HepG2 (cell line): Measurements from ENCODE around the gene PRKAB1. TPM values are rescaled to one million over a fixed set of nuclear protein-coding genes. Genes with fewer than 3 reads are reported as not detected.

Experiments
- ATAC-seq: fragments of 200-7000 bp; cut with Tn5 transposase; 3 replicates; pipeline ENCODE4 v1.9.1; 2020; ENCODE audit warnings: mild to moderate bottlenecking, moderate library complexity
- BruUV-seq: library from RNA; stranded (reverse); fragments of 400-500 nt; replicated peaks from 2 replicates; lab custom pipeline; 2021; lab: Mats Ljungman, UMichigan
- CTCF ChIA-PET: fragments of 300-600 bp; formaldehyde crosslinking; extraction: SDS; loops from one replicate; lab custom pipeline; 2021; ENCODE audit warnings: low total read pairs, inconsistent platforms, low intra/inter-chr PET ratio; lab: Yijun Ruan, JAX
- POLR2A ChIA-PET: fragments of 350-600 bp; sonication (Branson Sonifier 250); formaldehyde crosslinking; loops from one replicate; lab custom pipeline; 2020; ENCODE audit warnings: antibody characterized with exemption, inconsistent platforms; lab: Yijun Ruan, JAX
- DNase-seq: peaks from one replicate; pipeline ENCODE4 v3.0.0-alpha.2; 2015; ENCODE audit warnings: low spot score
- FAIRE-seq: peaks from 3 replicates; lab custom pipeline; 2011; peaks lifted over from hg19 to GRCh38; lab: Jason Lieb, UNC
- H2AFZ ChIP-seq: one replicate; pipeline ENCODE4 v1.6.1; 2011; ENCODE audit warnings: low read length, inconsistent platforms
- H3K27ac ChIP-seq: fragments of 300-600 bp; 3 replicates; pipeline ENCODE4 v1.8.0; 2011; ENCODE audit warnings: mixed run types, mild to moderate bottlenecking, mixed read lengths, low read length, inconsistent platforms; ENCODE audit not compliant: insufficient read depth; ENCODE audit errors: extremely low read length
- H3K27me3 ChIP-seq, 2 experiments: fragments of 200-600 bp in 1 of 2; 2 replicates in 1 of 2; 3 replicates in 1 of 2; pipeline versions ENCODE4 v1.6.0 to v1.8.0; 2011; ENCODE audit warnings: low read length in 2 of 2, mild to moderate bottlenecking in 2 of 2, moderate library complexity in 2 of 2, inconsistent platforms in 1 of 2; ENCODE audit not compliant: insufficient read depth in 2 of 2, control insufficient read depth in 1 of 2
- H3K36me3 ChIP-seq, 2 experiments: fragments of 200-600 bp in 1 of 2; replicated peaks in 1 of 2; 2 replicates in 1 of 2; 3 replicates in 1 of 2; pipeline versions ENCODE4 v1.5.1 to v1.8.0; 2011; ENCODE audit warnings: low read length in 2 of 2, inconsistent platforms in 1 of 2; ENCODE audit not compliant: insufficient read depth in 2 of 2, control insufficient read depth in 1 of 2
- H3K4me1 ChIP-seq: 2 replicates; pipeline ENCODE4 v1.5.1; 2012; ENCODE audit warnings: low read length, inconsistent platforms; ENCODE audit not compliant: insufficient read depth
- H3K4me2 ChIP-seq: 2 replicates; pipeline ENCODE4 v1.6.0; 2011; ENCODE audit warnings: low read depth, low read length, inconsistent platforms
- H3K4me3 ChIP-seq, 3 experiments: fragments of 200-600 bp in 1 of 3; sonication (generic), shearing (Covaris generic) in 1 of 3; replicated peaks in 1 of 3; 2 replicates each; pipeline ENCODE4 v1.5.1; 2011 to 2016; ENCODE audit warnings: low read length in 3 of 3, inconsistent platforms in 2 of 3, low read depth in 2 of 3, mild to moderate bottlenecking in 2 of 3, control low read depth in 1 of 3, mixed read lengths in 1 of 3; ENCODE audit not compliant: insufficient read depth in 1 of 3
- H3K79me2 ChIP-seq: one replicate; pipeline ENCODE4 v1.6.1; 2011; ENCODE audit warnings: low read length, inconsistent platforms; ENCODE audit not compliant: insufficient read depth
- H3K9ac ChIP-seq: 2 replicates; pipeline ENCODE4 v1.6.0; 2011; ENCODE audit warnings: mild to moderate bottlenecking, low read depth, low read length, inconsistent platforms; ENCODE audit not compliant: insufficient read depth
- H3K9me3 ChIP-seq: 2 replicates; pipeline ENCODE4 v1.5.1; 2012; ENCODE audit warnings: mild to moderate bottlenecking, low read length
- H4K20me1 ChIP-seq: 2 replicates; pipeline ENCODE4 v1.6.0; 2011; ENCODE audit warnings: inconsistent platforms, mild to moderate bottlenecking, low read length, moderate library complexity; ENCODE audit not compliant: insufficient read depth
- CHD2 ChIP-seq: IDR thresholded peaks from 2 replicates; pipeline ENCODE4 v1.6.1; 2011; ENCODE audit warnings: low read depth, low read length, improper control_type of control experiment
- RAD51 ChIP-seq: fragments of 450-650 bp; IDR thresholded peaks from 2 replicates; pipeline ENCODE4 v1.6.1; 2016; ENCODE audit warnings: borderline replicate concordance
- ZNF234 ChIP-seq: sonication (generic); formaldehyde crosslinking; conservative IDR thresholded peaks from 2 replicates; pipeline ENCODE4 v1.5.1; 2020; ENCODE audit warnings: mild to moderate bottlenecking, missing genetic modification reagents
- ZNF883 ChIP-seq: sonication (generic); formaldehyde crosslinking; IDR thresholded peaks from 2 replicates; pipeline ENCODE4 v1.5.1; 2020; ENCODE audit warnings: mild to moderate bottlenecking, missing genetic modification reagents; ENCODE audit errors: not compliant biosample characterization
- WGBS: methylation state at CpG from one replicate; pipeline ENCODE4 v1.1.6; 2017; ENCODE audit warnings: low lambda C conversion rate; 5-methylcytosine and 5-hydroxymethylcytosine counted together
- in situ Hi-C: cut with HindIII; loops from 2 replicates; pipeline ENCODE4 v1.10.0; 2017; ENCODE audit warnings: low pct_unique_long_range_greater_than_20kb; ENCODE audit not compliant: extremely low pct_ligation_motif_present
- intact Hi-C: fragments of 100-400 bp; cut with micrococcal nuclease; formaldehyde crosslinking; loops from one replicate; pipeline ENCODE4 v1.10.0; 2022; ENCODE audit not compliant: unreplicated experiment
- polyA plus RNA-seq, 8 experiments: library from polyadenylated mRNA; depleted of rRNA in 3 of 8; stranded (reverse) in 7 of 8; unstranded in 1 of 8; fragments of >200 nt; fragmentation: Illumina TruSeq in 4 of 8; extraction: Trizol in 4 of 8; gene quantifications; 2 replicates each; pipeline versions ENCODE4 v1.2.1 to v1.2.3, GENCODE V29; 2011 to 2016; ENCODE audit warnings: low read depth in 4 of 8, missing spikeins in 1 of 8, mixed read lengths in 1 of 8; ENCODE audit not compliant: insufficient read depth in 1 of 8
- total RNA-seq, 5 experiments: library from RNA; depleted of rRNA; stranded (reverse); fragments of >200 nt; fragmentation: Illumina TruSeq; extraction: Trizol; gene quantifications; 2 replicates each; pipeline ENCODE4 v1.2.3, GENCODE V29; 2016; ENCODE audit warnings: low read depth in 1 of 5
- TF ChIP-seq, protein P1 (sequence below): sonication (generic); formaldehyde crosslinking; IDR thresholded peaks from 2 replicates; pipeline ENCODE4 v1.5.0; 2020; ENCODE audit warnings: mild to moderate bottlenecking, missing genetic modification reagents, moderate library complexity
- TF ChIP-seq, protein P2 (sequence below): IDR thresholded peaks from 2 replicates; pipeline ENCODE4 v1.6.1; 2016
- TF ChIP-seq, protein P3 (sequence below): sonication (generic); formaldehyde crosslinking; IDR thresholded peaks from 2 replicates; pipeline ENCODE4 v1.5.0; 2020; ENCODE audit warnings: mild to moderate bottlenecking, missing genetic modification reagents, borderline replicate concordance

The PRKAB1 gene
- total and polyA plus RNA-seq, 2 of the 13 experiments (the other 11 are each of a cell fraction or from before 2014, with no cell fraction given), result 28.4 to 35.5 TPM

DNA sequence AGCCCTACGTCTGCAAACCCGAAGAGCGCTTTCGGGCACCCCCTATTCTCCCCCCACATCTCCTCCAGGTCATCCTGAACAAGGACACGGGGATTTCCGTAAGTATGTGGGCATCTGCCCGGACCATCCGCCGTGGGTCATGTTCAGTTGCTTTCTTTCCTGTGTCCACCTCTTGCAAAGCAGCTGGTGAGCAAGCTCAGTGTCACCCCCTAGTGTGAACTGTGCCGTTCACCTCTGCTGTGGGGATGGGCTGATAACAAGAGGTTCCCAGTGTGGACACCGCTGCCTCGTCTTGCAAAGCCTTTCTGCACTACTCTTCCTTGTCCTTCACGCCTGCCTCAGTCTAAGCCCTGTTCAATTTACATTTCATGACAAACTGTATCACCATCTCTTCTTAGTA lies 8.6 kb downstream of the PRKAB1 start:
- Histone ChIP-seq H3K27me3 (no peaks in the 10 kb centered on the region), H3K4me3 (no peak overlapping the region), H3K4me1 (peaks cover 35% of the 10 kb centered on the region), H4K20me1 (0 out of 2 replicates have a peak, but pooled peaks cover 2% of the 10 kb centered on the region), H2AFZ (no peak overlapping the region), H3K79me2 (no peaks in the 10 kb centered on the region), H3K9ac (no peak overlapping the region), H3K36me3 (peaks cover 44 to 94% of the 10 kb centered on the region in 2 experiments), H3K9me3 (no peaks in the 10 kb centered on the region), H3K4me2 (no peak overlapping the region), H3K27ac (no peak overlapping the region)
- ATAC-seq, result peak; percentile 50
- FAIRE-seq, result no peak
- in situ Hi-C loops, result no loop called here
- no peak for DNase-seq
- ChIA-PET POLR2A (no interaction called here), CTCF (no interaction called here)
- BruUV-seq, result no TSS peak
- TF ChIP-seq RAD51 (no peak), CHD2 (no peak), ZNF883 (CRISPR knock-in tag) (no peak)
- TF ChIP-seq, protein P1, sequence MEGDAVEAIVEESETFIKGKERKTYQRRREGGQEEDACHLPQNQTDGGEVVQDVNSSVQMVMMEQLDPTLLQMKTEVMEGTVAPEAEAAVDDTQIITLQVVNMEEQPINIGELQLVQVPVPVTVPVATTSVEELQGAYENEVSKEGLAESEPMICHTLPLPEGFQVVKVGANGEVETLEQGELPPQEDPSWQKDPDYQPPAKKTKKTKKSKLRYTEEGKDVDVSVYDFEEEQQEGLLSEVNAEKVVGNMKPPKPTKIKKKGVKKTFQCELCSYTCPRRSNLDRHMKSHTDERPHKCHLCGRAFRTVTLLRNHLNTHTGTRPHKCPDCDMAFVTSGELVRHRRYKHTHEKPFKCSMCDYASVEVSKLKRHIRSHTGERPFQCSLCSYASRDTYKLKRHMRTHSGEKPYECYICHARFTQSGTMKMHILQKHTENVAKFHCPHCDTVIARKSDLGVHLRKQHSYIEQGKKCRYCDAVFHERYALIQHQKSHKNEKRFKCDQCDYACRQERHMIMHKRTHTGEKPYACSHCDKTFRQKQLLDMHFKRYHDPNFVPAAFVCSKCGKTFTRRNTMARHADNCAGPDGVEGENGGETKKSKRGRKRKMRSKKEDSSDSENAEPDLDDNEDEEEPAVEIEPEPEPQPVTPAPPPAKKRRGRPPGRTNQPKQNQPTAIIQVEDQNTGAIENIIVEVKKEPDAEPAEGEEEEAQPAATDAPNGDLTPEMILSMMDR (CRISPR knock-in tag), result peak; percentile 29; the same call in 1 of the 2 replicates
- WGBS, result 95% methylated on average over 13 of the region's 13 CpGs
- intact Hi-C loops, result no loop called here

DNA sequence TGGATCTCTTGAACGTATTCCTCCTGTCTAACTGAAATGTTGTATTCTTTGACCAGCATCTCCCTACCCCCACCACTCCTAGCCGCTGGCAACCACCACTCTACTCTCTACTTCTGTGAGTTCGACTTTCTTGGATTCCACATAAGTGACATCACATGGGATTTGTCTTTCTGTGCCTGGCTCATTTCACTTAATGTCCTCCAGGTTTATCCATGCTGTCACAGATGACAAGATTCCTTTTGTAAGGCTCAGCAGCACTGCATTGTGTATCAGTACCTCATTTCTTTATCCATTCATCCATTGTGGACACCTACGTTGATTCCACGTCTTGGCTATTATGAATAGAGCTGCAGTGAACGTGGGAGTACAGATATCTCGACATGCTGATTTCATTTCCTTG lies 10.5 kb downstream of the PRKAB1 start:
- Histone ChIP-seq H4K20me1 (0 out of 2 replicates have a peak, but pooled peaks cover 2% of the 10 kb centered on the region), H3K9ac (no peak overlapping the region), H3K27me3 (no peaks in the 10 kb centered on the region), H2AFZ (no peak overlapping the region), H3K79me2 (no peaks in the 10 kb centered on the region), H3K36me3 (peaks cover 36 to 76% of the 10 kb centered on the region in 2 experiments), H3K9me3 (no peaks in the 10 kb centered on the region), H3K4me1 (peaks cover 54% of the 10 kb centered on the region), H3K4me2 (no peak overlapping the region), H3K4me3 (no peak overlapping the region), H3K27ac (no peak overlapping the region)
- DNase-seq (no peak), ATAC-seq (no peak), FAIRE-seq (no peak)
- BruUV-seq, result TSS peak; percentile 5
- WGBS, result 95% methylated on average over 7 of the region's 7 CpGs
- in situ Hi-C loops (no loop called here), intact Hi-C loops (no loop called here)
- CTCF ChIA-PET, result no interaction called here
- POLR2A ChIA-PET, result no interaction called here
- TF ChIP-seq ZNF234 (CRISPR knock-in tag), result no peak
- TF ChIP-seq, protein P2, sequence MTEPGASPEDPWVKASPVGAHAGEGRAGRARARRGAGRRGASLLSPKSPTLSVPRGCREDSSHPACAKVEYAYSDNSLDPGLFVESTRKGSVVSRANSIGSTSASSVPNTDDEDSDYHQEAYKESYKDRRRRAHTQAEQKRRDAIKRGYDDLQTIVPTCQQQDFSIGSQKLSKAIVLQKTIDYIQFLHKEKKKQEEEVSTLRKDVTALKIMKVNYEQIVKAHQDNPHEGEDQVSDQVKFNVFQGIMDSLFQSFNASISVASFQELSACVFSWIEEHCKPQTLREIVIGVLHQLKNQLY (CRISPR knock-in tag), result no peak
- TF ChIP-seq, protein P3, sequence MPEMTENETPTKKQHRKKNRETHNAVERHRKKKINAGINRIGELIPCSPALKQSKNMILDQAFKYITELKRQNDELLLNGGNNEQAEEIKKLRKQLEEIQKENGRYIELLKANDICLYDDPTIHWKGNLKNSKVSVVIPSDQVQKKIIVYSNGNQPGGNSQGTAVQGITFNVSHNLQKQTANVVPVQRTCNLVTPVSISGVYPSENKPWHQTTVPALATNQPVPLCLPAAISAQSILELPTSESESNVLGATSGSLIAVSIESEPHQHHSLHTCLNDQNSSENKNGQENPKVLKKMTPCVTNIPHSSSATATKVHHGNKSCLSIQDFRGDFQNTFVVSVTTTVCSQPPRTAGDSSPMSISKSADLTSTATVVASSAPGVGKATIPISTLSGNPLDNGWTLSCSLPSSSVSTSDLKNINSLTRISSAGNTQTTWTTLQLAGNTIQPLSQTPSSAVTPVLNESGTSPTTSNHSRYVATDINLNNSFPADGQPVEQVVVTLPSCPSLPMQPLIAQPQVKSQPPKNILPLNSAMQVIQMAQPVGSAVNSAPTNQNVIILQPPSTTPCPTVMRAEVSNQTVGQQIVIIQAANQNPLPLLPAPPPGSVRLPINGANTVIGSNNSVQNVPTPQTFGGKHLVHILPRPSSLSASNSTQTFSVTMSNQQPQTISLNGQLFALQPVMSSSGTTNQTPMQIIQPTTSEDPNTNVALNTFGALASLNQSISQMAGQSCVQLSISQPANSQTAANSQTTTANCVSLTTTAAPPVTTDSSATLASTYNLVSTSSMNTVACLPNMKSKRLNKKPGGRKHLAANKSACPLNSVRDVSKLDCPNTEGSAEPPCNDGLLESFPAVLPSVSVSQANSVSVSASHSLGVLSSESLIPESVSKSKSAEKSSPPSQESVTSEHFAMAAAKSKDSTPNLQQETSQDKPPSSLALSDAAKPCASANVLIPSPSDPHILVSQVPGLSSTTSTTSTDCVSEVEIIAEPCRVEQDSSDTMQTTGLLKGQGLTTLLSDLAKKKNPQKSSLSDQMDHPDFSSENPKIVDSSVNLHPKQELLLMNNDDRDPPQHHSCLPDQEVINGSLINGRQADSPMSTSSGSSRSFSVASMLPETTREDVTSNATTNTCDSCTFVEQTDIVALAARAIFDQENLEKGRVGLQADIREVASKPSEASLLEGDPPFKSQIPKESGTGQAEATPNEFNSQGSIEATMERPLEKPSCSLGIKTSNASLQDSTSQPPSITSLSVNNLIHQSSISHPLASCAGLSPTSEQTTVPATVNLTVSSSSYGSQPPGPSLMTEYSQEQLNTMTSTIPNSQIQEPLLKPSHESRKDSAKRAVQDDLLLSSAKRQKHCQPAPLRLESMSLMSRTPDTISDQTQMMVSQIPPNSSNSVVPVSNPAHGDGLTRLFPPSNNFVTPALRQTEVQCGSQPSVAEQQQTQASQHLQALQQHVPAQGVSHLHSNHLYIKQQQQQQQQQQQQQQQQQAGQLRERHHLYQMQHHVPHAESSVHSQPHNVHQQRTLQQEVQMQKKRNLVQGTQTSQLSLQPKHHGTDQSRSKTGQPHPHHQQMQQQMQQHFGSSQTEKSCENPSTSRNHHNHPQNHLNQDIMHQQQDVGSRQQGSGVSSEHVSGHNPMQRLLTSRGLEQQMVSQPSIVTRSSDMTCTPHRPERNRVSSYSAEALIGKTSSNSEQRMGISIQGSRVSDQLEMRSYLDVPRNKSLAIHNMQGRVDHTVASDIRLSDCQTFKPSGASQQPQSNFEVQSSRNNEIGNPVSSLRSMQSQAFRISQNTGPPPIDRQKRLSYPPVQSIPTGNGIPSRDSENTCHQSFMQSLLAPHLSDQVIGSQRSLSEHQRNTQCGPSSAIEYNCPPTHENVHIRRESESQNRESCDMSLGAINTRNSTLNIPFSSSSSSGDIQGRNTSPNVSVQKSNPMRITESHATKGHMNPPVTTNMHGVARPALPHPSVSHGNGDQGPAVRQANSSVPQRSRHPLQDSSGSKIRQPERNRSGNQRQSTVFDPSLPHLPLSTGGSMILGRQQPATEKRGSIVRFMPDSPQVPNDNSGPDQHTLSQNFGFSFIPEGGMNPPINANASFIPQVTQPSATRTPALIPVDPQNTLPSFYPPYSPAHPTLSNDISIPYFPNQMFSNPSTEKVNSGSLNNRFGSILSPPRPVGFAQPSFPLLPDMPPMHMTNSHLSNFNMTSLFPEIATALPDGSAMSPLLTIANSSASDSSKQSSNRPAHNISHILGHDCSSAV (CRISPR knock-in tag), result no peak
